Measurements from ENCODE around the gene CHAC1.

DNA sequence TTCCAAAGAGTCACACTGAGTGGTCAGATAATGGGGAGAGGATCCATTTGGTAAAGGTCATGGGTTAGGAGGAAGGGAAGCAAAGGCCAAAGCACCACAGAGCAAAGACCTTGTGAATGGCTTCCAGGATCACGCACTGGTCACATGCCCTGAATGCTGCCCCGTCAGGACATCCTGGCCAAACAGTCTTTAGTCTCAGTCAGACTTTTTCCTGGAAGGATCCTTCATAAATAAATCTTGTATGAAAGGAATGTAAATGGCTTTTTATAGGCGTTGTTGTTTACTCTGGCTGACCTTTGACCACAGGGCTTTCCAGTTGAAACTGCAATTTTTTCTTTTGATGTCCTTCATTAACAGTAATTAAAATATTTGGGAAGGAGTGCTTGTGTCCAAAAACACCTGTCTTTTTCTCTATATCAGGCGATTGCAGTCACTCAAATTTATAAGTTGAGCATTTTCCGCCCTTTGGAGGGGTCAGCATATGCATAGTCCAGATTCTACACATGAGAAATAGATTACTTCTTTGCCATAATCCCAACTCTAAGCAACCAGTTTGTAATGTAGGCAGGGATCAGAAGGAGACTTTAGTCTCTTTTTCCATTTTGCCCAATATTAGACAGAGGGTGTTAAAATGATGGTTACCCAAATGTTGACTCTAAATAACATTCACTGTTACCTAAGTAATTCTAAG is 48.4 kb downstream of the CHAC1 start:
- TF ChIP-seq, protein P1, sequence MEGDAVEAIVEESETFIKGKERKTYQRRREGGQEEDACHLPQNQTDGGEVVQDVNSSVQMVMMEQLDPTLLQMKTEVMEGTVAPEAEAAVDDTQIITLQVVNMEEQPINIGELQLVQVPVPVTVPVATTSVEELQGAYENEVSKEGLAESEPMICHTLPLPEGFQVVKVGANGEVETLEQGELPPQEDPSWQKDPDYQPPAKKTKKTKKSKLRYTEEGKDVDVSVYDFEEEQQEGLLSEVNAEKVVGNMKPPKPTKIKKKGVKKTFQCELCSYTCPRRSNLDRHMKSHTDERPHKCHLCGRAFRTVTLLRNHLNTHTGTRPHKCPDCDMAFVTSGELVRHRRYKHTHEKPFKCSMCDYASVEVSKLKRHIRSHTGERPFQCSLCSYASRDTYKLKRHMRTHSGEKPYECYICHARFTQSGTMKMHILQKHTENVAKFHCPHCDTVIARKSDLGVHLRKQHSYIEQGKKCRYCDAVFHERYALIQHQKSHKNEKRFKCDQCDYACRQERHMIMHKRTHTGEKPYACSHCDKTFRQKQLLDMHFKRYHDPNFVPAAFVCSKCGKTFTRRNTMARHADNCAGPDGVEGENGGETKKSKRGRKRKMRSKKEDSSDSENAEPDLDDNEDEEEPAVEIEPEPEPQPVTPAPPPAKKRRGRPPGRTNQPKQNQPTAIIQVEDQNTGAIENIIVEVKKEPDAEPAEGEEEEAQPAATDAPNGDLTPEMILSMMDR (IDR thresholded peaks at IDR 0.05), result no peak
- peak; percentile 40 for TF ChIP-seq POLR2AphosphoS5 (IDR thresholded peaks at IDR 0.05)
